Calu3 (cell line): Measurements from ENCODE around the gene CAPN11. TPM values are rescaled to one million over a fixed set of nuclear protein-coding genes. Genes with fewer than 3 reads are reported as not detected.

ENCODE experiments used
- BruUV-seq: library from RNA; stranded (reverse); fragments of 400-500 nt; replicated peaks from 2 replicates; lab custom pipeline; 2021; lab: Mats Ljungman, UMichigan
- CTCF ChIA-PET: fragments of 300-600 bp; sonication (Branson Sonifier 250); formaldehyde crosslinking; loops from one replicate; lab custom pipeline; 2022; ENCODE audit warnings: antibody characterized with exemption; lab: Charles Lee
- DNase-seq: peaks from one replicate; pipeline ENCODE4 v3.0.0; 2022
- H3K27ac Mint-ChIP-seq: one replicate; pipeline ENCODE4 v1.8.0; 2022; ENCODE audit warnings: mixed read lengths; ENCODE audit not compliant: unreplicated experiment
- H3K27me3 Mint-ChIP-seq: one replicate; pipeline ENCODE4 v1.8.0; 2022; ENCODE audit warnings: mixed read lengths; ENCODE audit not compliant: unreplicated experiment
- H3K36me3 Mint-ChIP-seq: one replicate; pipeline ENCODE4 v1.8.0; 2022; ENCODE audit warnings: mild to moderate bottlenecking, moderate library complexity, mixed read lengths; ENCODE audit not compliant: insufficient read depth, unreplicated experiment
- H3K4me1 Mint-ChIP-seq: one replicate; pipeline ENCODE4 v1.8.0; 2022; ENCODE audit warnings: mild to moderate bottlenecking, low read depth, mixed read lengths; ENCODE audit not compliant: unreplicated experiment
- H3K4me3 Mint-ChIP-seq: one replicate; pipeline ENCODE4 v1.8.0; 2022; ENCODE audit warnings: mild to moderate bottlenecking, low read depth, moderate library complexity, mixed read lengths; ENCODE audit not compliant: unreplicated experiment
- H3K9me3 Mint-ChIP-seq: one replicate; pipeline ENCODE4 v1.8.0; 2022; ENCODE audit warnings: low read depth, mixed read lengths; ENCODE audit not compliant: unreplicated experiment
- intact Hi-C: fragments of 100-400 bp; cut with micrococcal nuclease; formaldehyde crosslinking; loops from one replicate; pipeline ENCODE4 v1.10.0; 2022; ENCODE audit not compliant: unreplicated experiment
- total RNA-seq: library from RNA; stranded (reverse); gene quantifications from 2 replicates; pipeline ENCODE4 v1.2.3, GENCODE V29; 2022
- TF ChIP-seq, protein P1 (sequence below): fragments of 200-600 bp; IDR thresholded peaks from one replicate; pipeline ENCODE4 v1.8.0; 2022; ENCODE audit warnings: antibody characterized with exemption; ENCODE audit not compliant: unreplicated experiment

Gene CAPN11
- total RNA-seq, 1 experiment from 2014 or later: not detected

DNA sequence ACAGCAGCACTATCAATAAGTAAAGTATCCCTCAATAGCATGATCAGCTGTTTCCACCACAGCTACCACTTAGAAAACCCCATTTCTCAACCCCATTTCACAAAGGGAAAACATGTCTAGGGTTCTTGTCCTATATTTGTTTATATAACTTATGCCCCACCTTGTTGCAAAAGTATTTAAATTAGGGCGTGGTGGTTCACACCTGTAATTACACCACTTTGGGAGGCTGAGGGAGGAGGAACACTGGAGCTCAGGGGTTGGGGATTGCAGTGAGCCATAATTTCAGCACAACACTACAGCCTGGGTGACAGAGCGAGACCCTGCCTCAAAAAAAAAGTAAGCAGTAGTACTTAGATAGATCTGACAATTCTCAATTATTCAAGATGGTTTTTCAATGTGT is 35.1 kb upstream of the CAPN11 start:
- DNase-seq: no peak
- CTCF ChIA-PET: interaction anchor here (1.3 kb wide), 1 partner anchor 45 kb away, joined by 4 read pairs; no protein-coding TSS in a partner anchor
- peaks cover 73% of the 10 kb centered on the region for H3K4me1 Mint-ChIP-seq
- H3K9me3 Mint-ChIP-seq: no peaks in the 10 kb centered on the region
- H3K27ac Mint-ChIP-seq: no peak overlapping the region
- no peaks in the 10 kb centered on the region for H3K27me3 Mint-ChIP-seq
- TF ChIP-seq, protein P1, sequence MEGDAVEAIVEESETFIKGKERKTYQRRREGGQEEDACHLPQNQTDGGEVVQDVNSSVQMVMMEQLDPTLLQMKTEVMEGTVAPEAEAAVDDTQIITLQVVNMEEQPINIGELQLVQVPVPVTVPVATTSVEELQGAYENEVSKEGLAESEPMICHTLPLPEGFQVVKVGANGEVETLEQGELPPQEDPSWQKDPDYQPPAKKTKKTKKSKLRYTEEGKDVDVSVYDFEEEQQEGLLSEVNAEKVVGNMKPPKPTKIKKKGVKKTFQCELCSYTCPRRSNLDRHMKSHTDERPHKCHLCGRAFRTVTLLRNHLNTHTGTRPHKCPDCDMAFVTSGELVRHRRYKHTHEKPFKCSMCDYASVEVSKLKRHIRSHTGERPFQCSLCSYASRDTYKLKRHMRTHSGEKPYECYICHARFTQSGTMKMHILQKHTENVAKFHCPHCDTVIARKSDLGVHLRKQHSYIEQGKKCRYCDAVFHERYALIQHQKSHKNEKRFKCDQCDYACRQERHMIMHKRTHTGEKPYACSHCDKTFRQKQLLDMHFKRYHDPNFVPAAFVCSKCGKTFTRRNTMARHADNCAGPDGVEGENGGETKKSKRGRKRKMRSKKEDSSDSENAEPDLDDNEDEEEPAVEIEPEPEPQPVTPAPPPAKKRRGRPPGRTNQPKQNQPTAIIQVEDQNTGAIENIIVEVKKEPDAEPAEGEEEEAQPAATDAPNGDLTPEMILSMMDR: no peak
- peaks cover 44% of the 10 kb centered on the region for H3K36me3 Mint-ChIP-seq
- peak overlapping the region; percentile 24 for H3K4me3 Mint-ChIP-seq
- intact Hi-C loops: no loop called here
- BruUV-seq: no TSS peak

DNA sequence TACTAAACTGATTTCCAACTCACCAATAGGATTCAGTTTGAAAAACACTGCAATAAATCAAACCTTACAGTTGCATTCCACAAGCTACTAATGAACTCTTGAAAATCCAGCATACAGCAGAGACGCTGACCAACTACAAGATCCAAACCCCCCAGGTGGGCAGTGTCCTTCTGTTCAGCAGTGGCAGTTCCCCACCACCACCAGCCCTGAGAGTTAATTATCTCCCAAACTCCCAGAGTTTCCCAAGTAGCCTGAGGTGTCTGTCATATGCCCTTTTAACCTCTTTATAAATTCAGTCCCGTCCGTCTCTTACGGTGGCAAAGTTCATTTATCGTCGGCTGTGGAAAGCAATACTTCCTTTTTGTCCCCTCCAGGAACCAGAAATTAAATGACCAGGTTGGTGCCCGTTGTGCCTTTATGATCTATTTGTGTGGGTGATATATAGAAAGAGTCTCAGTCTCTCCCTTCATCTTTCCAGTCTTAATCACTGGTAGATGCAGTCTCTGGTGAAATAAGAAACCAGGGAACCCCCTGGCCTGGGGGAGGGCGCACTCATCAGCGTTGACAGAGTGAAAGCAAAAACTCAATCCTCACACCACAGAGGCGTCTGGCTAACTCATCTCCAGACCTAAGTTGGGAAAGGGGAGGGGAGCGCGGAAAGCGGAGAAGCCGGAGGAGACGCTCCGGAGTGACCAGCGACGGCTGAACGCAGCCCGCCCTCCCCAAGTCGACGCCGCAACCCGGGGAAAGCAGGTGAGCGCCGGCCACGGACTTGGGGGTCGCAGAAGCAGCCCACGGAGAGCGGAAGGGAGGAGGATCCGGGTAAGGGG is 32.1 kb upstream of the CAPN11 start:
- H3K9me3 Mint-ChIP-seq: no peaks in the 10 kb centered on the region
- H3K27me3 Mint-ChIP-seq: no peaks in the 10 kb centered on the region
- peak; percentile 62 for DNase-seq
- H3K4me1 Mint-ChIP-seq: peaks cover 64% of the 10 kb centered on the region
- CTCF ChIA-PET: interaction anchor here (0.5 to 1.2 kb wide), 3 partner anchors 10 to 46 kb away, joined by 3 to 4 read pairs (median 3); no protein-coding TSS in a partner anchor
- intact Hi-C loops: no loop called here
- TF ChIP-seq, protein P1: no peak
- TSS peak; percentile 49 for BruUV-seq
- H3K36me3 Mint-ChIP-seq: peaks cover 50% of the 10 kb centered on the region
- peak overlapping the region; percentile 96 for H3K4me3 Mint-ChIP-seq
- peak overlapping the region; percentile 95 for H3K27ac Mint-ChIP-seq

DNA sequence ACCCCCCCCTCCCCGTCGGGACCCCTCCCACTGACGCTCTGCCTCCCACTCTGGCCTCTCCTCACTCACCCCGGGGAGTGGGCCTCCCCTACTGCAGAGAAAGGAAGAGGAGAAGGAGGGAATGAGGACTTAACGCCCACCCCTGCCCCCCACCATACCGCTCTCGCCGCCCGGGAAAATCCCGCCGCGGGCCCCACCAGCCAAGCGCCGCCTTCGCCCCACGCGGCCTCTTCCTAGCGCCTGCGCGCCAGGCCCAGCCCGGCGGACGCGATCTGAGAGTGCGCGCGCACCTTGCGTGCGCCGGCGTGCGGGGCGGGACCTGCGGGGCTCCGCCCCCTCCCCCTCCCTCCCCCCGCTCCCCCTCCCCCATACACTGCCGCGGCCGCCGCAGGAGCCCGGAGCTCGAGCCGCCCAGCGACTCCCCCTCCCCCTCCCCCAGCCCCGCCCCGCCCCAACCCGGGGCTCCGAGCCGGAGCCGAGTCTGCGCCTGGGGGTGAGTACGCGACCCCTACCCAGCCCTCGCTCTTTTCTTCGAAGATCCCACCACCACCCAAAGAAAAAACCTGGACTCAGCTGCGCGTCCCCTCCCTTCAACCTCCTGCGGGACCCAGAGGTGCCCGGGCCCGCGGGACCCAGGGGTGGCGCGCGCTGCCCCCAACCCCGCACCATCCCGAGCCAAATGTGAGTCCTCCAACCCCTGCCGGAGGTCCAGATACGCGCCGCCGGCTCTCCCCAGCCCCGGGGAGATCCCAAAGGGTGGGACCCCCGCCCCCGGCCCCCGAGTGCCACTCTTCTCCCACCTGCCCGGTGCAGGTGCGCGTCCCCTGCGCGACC is 31.2 kb upstream of the CAPN11 start, which contains the start of the genes MRPL14 and TMEM63B:
Gene MRPL14 (minus strand): TSS at position 267 of the 834 bp plus-strand sequence. CDS start 10,841 bp downstream, outside the sequence.
Gene TMEM63B (plus strand): TSS at position 369 of the 834 bp plus-strand sequence. CDS start 7,031 bp downstream, outside the sequence.
- Mint-ChIP-seq H3K9me3 (no peaks in the 10 kb centered on the region), H3K27ac (peak within 1 kb of the TSS; percentile 95), H3K27me3 (no peaks in the 10 kb centered on the region), H3K36me3 (peaks cover 55% of the 10 kb centered on the region), H3K4me3 (peak within 1 kb of the TSS; percentile 96), H3K4me1 (peaks cover 66% of the 10 kb centered on the region)
- CTCF ChIA-PET: interaction anchor here (0.5 to 1.2 kb wide), 9 partner anchors 10 to 711 kb away, joined by 3 to 7 read pairs (median 4); no protein-coding TSS in a partner anchor
- no TSS peak for BruUV-seq
- peak; percentile 96 for DNase-seq
- intact Hi-C loops: no loop called here
- TF ChIP-seq, protein P1: no peak
